MG63 (cell line): ENCODE results near the gene CD40. TPM values are rescaled to one million over a fixed set of nuclear protein-coding genes. Genes with fewer than 3 reads are reported as not detected.

Experiments used
- DNase-seq: peaks from one replicate; pipeline ENCODE4 v3.0.0-alpha.2; 2020
- H3K27me3 ChIP-seq: fragments of 250-450 bp; sonication (Bioruptor Pico); 2 replicates; pipeline ENCODE4 v1.5.1; 2020; ENCODE audit warnings: mild to moderate bottlenecking, moderate library complexity
- H3K36me3 ChIP-seq: fragments of 250-450 bp; sonication (Bioruptor Pico); 2 replicates; pipeline ENCODE4 v1.5.1; 2020; ENCODE audit warnings: mild to moderate bottlenecking, moderate library complexity
- H3K4me3 ChIP-seq: fragments of 250-450 bp; sonication (Bioruptor Pico); 2 replicates; pipeline ENCODE4 v1.5.1; 2020; ENCODE audit warnings: mild to moderate bottlenecking, moderate library complexity
- H3K9me3 ChIP-seq: fragments of 250-450 bp; sonication (Bioruptor Pico); 2 replicates; pipeline ENCODE4 v1.5.1; 2020; ENCODE audit warnings: mild to moderate bottlenecking, moderate library complexity
- total RNA-seq: library from RNA; depleted of rRNA; stranded (reverse); fragments of >200 nt; shearing (Covaris generic); gene quantifications from 2 replicates; pipeline ENCODE4 v1.2.3, GENCODE V29; 2014; ENCODE audit warnings: low replicate concordance; rRNA removed

Gene CD40
- not detected in 2 replicates for total RNA-seq

DNA sequence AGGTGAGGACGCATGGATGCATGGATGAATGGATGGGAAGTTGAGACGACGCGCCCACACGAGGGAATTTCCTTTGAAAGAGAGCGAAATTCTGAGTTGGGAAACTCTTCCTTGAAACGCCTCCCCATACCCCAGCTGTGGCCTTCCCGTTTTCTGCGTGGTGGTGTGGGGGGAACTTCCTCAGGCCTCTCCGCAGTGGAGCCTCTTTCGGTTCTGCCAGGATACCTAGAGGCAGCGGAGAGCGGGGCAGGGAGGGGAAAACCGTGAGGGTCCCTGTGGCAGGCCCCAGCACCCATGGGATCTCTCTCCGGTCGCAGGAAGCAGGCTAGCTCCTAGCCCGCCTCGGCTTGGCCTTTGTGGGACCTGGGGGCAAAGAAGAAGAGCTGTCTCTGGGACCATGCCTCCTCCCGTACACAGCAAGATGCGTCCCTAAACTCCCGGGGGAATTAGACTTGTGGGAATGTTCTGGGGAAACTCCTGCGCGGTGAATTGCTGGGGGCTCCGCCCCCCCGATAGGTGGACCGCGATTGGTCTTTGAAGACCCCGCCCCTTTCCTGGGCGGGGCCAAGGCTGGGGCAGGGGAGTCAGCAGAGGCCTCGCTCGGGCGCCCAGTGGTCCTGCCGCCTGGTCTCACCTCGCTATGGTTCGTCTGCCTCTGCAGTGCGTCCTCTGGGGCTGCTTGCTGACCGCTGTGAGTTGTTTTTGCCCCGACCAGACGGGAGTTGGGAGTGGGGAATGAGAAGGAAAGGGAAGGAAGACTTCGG, at the start of gene CD40:
Gene CD40, plus strand, starts transcription at position 611 of the 764 bp plus-strand sequence. Its CDS starts 30 bp downstream, at position 641.
- Histone ChIP-seq H3K9me3 (no peaks in the 10 kb centered on the region), H3K4me3 (no peak within 1 kb of the TSS), H3K27me3 (peaks cover 6% of the 10 kb centered on the region; the same call in 1 of the 2 replicates), H3K36me3 (no peaks in the 10 kb centered on the region)
- DNase-seq: peak; percentile 16

DNA sequence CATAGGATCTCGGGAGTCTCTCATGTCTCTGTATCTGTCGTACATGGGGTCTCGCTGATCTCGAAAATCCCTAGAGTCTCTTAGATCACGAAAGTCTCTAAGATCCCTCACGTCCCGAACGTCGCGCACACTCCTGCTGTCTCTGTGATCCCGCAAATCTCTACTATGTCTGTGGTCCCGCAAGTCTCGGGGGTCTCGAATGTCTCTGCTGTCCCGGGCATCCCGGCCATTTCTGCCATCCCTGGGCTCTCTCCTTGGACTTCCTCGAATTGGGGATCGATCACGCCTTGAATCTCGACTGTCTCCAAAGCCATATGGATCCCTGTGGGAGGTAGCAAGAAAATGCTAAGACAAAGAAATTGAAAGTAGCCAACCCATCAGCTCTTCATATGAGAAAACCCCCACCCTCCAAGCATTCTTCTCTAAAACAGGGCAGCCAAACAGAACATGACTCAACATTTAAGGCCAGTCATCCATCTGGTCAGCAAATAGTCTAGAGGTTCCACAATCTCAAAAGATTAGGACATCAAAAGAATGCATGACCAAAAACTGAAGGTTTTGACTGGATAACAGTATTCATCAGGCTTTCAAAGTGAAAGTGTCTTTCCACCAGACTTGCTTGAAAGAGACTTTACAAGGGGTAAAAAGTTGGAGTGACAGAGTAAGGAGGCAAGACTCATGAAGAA, 47.8 kb upstream of the CD40 start:
- H3K36me3 ChIP-seq: peaks cover 73% of the 10 kb centered on the region
- no peak for DNase-seq
- H3K4me3 ChIP-seq: no peak overlapping the region

DNA sequence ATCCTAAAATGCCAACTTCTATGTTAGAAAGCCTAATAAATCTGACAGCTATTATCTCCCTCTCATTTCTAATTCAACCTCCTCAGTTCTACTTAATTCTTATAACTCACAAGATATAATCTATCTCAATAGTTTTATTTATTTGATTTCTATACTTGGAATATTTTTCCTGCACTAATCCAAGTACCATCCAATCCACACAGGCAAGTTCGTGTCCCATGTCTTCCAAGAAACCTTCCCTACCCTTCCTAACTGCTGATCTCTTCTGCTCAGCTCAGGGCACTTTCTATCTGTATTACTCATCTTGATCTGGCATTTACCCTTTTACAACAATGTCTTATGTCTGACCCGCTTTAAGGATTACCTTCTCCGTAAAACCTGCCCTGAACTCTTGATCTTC, 46.5 kb upstream of the CD40 start:
- no peak overlapping the region for H3K4me3 ChIP-seq
- H3K27me3 ChIP-seq: no peaks in the 10 kb centered on the region
- peaks cover 69% of the 10 kb centered on the region for H3K36me3 ChIP-seq
- no peak for DNase-seq
- H3K9me3 ChIP-seq: no peaks in the 10 kb centered on the region

More for the DNA sequence above, 47.8 kb upstream of the CD40 start:
- no peaks in the 10 kb centered on the region for H3K27me3 ChIP-seq
- H3K9me3 ChIP-seq: no peaks in the 10 kb centered on the region

GRCh38 chr20:46073024-46073423, 45.1 kb upstream of the CD40 start:
- no peak overlapping the region for H3K4me3 ChIP-seq
- no peaks in the 10 kb centered on the region for H3K27me3 ChIP-seq
- no peaks in the 10 kb centered on the region for H3K9me3 ChIP-seq
- DNase-seq: no peak
- H3K36me3 ChIP-seq: peaks cover 67% of the 10 kb centered on the region

GRCh38 chr20:46073443-46073842, 44.7 kb upstream of the CD40 start:
- DNase-seq: no peak
- H3K27me3 ChIP-seq: no peaks in the 10 kb centered on the region
- no peaks in the 10 kb centered on the region for H3K9me3 ChIP-seq
- no peak overlapping the region for H3K4me3 ChIP-seq
- peaks cover 67% of the 10 kb centered on the region for H3K36me3 ChIP-seq

- Histone ChIP-seq H3K36me3 (peaks cover 69% of the 10 kb centered on the region), H3K27me3 (no peaks in the 10 kb centered on the region), H3K9me3 (no peaks in the 10 kb centered on the region), H3K4me3 (no peak overlapping the region)
- no peak for DNase-seq
Observed at GRCh38 chr20:46074006-46074405, 44.1 kb upstream of the CD40 start.

GRCh38 chr20:46076806-46077205, 41.3 kb upstream of the CD40 start:
- Histone ChIP-seq H3K36me3 (peaks cover 59% of the 10 kb centered on the region), H3K4me3 (no peak overlapping the region), H3K9me3 (no peaks in the 10 kb centered on the region)

DNA sequence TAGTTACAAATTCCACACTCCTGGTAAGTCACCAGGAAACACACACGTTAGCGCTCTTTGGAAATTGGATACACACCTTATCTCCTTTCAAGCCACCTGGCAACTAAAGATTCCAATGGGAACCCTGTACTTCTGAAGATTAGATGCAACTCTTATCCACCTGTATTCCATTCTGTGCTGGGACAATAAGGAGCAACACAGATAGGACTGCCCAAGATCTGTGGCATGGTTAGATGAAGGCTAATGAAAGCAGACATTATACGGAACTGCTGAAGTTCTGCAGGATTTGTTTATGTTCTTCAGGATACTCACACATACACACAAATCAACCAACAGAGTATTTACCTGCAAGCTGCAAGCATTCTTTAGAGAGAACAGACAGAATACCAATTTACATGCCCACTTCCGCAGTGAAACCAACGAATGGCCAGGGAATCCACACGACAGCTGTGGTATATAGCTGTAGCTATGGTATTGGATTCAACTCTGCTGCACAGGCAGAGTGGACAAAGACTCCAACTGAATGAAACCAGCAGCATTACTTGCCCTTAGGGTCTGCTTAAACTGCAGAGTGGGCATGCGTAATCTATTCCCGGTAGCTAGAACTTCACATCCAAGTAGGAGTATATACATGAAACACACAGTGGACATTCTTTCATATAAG, 40.3 kb upstream of the CD40 start:
- H3K27me3 ChIP-seq: no peaks in the 10 kb centered on the region
- DNase-seq: no peak
- no peak overlapping the region for H3K4me3 ChIP-seq
- H3K9me3 ChIP-seq: no peaks in the 10 kb centered on the region
- H3K36me3 ChIP-seq: peaks cover 55% of the 10 kb centered on the region

More at GRCh38 chr20:46076806-46077205, 41.3 kb upstream of the CD40 start:
- DNase-seq: no peak
- H3K27me3 ChIP-seq: no peaks in the 10 kb centered on the region

GRCh38 chr20:46078954-46079353, 39.2 kb upstream of the CD40 start:
- no peak overlapping the region for H3K4me3 ChIP-seq
- no peak for DNase-seq
- no peaks in the 10 kb centered on the region for H3K27me3 ChIP-seq
- peaks cover 46% of the 10 kb centered on the region for H3K36me3 ChIP-seq
- H3K9me3 ChIP-seq: no peaks in the 10 kb centered on the region

- H3K9me3 ChIP-seq: no peaks in the 10 kb centered on the region
- DNase-seq: no peak
- no peak overlapping the region for H3K4me3 ChIP-seq
- H3K27me3 ChIP-seq: no peaks in the 10 kb centered on the region
- peaks cover 26% of the 10 kb centered on the region for H3K36me3 ChIP-seq
Observed at GRCh38 chr20:46081074-46081473, 37.0 kb upstream of the CD40 start.

DNA sequence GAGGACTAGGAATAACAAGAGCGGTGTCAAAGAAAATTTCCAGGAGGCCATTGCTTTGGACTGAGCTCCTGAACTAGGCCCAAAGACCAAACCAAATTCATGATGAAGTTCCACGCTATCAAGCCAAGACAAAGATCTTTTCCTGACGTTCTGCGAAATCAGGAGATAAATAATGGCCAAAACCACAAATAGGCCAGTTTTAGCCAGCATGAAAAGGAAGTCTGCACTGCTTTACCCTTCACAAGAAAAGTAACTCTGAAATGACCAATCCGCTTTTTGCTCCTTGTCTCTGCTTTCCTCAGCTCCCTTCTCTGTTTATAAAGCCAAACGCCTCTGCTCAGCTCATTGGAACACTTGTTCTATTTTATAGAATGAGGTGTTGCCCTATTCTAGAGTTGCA, 35.0 kb upstream of the CD40 start:
- Histone ChIP-seq H3K36me3 (peaks cover 19% of the 10 kb centered on the region), H3K9me3 (no peaks in the 10 kb centered on the region), H3K27me3 (no peaks in the 10 kb centered on the region), H3K4me3 (no peak overlapping the region)
- DNase-seq: no peak

DNA sequence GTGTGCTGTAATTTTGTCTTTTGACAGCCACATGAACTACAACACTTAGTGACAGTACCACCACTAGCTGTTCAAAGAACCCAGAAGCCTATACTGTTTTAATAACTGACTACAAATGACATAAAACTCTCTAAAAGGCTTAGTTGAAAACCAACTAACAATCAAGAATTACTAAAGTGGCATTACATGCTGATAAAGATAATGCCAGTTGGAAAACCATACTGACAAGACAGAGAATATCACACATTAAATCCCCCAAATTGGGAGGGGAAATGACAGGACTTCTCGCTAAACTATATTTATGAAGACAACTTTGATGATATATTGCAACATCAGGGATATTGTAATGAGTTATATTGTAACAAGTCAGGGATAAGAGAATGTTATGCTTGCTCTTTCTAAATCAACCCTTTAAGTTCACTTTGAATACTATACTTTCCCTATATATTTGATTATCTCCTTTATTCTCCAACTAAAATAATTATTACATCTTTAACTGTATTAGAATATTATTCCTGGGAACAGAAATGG, 34.5 kb upstream of the CD40 start:
- Histone ChIP-seq H3K4me3 (no peak overlapping the region), H3K27me3 (no peaks in the 10 kb centered on the region), H3K36me3 (peaks cover 16% of the 10 kb centered on the region), H3K9me3 (no peaks in the 10 kb centered on the region)
- DNase-seq: no peak

DNA sequence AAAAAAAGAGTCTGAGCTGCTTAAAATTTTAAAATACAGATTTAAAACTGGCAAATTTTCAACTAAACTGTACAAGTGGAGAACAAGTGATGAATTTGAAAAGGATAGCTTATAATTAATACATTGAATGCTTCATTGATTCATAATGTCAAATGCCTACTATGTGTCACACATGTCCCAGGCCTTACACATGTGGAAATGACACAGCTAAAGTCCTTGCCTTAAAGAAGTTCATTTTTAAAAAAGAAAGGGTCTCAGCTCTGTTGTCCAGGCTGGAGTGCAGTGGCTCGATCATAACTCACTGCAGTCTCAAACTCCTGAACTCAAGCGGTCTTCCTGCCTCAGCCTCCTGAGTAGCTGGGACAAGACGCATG, 33.3 kb upstream of the CD40 start:
- Histone ChIP-seq H3K4me3 (no peak overlapping the region), H3K27me3 (no peaks in the 10 kb centered on the region), H3K36me3 (peaks cover 6% of the 10 kb centered on the region; the same call in 1 of the 2 replicates), H3K9me3 (no peaks in the 10 kb centered on the region)
- DNase-seq: no peak

DNA sequence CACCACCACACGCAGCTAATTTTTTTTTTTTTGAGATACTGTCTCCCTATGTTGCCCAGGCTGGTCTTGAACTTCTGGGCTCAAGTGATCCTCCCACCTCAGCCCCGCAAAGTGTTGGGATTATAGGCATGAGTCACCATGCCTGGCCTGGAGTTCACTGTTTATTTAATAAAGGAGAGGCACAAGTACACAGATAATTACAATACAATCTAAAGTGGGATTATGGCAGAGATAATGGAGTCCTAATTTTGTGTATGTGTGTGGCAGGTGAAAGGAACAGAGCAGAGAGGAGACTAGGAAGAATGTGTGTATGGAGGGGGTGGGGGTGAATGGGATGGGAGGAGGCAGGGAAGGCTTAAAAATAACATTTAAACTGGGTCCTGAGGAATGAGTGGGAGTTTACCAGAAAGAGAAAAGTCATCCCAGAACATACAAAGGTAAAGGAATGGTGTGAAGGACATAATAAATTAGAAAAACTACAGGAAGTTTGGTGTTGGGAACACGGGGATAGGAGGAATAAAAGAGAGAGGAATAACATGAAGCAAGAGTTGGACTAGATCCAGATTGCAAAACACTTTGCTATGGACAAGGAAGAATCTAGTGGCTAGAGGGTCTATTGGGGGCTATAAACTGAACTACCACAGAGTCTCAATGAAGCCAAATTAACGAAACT, 32.8 kb upstream of the CD40 start:
- Histone ChIP-seq H3K9me3 (no peaks in the 10 kb centered on the region), H3K4me3 (no peak overlapping the region), H3K27me3 (no peaks in the 10 kb centered on the region), H3K36me3 (peaks cover 6% of the 10 kb centered on the region; the same call in 1 of the 2 replicates)
- peak; percentile 58 for DNase-seq

DNA sequence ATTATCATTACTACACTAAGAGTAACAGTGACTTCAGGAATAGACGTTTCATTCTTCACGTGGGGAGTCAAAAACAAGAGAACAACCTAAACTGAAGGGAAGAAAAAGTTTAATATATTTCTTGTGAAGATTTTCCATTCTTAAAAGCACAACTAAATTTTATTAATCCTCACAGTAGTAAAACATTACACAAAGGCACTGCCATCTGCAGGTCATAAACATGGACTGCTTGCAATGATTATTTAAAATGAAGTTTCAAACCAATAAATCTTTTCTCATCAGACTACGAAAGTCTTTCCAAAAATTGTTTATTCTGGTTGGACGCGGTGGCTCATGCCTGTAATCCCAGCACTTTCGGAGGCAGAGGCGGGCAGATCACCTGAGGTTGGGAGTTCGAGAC, 31.0 kb upstream of the CD40 start:
- no peaks in the 10 kb centered on the region for H3K9me3 ChIP-seq
- DNase-seq: no peak
- no peaks in the 10 kb centered on the region for H3K27me3 ChIP-seq
- H3K4me3 ChIP-seq: no peak overlapping the region
- H3K36me3 ChIP-seq: peaks cover 6% of the 10 kb centered on the region; the same call in 1 of the 2 replicates

DNA sequence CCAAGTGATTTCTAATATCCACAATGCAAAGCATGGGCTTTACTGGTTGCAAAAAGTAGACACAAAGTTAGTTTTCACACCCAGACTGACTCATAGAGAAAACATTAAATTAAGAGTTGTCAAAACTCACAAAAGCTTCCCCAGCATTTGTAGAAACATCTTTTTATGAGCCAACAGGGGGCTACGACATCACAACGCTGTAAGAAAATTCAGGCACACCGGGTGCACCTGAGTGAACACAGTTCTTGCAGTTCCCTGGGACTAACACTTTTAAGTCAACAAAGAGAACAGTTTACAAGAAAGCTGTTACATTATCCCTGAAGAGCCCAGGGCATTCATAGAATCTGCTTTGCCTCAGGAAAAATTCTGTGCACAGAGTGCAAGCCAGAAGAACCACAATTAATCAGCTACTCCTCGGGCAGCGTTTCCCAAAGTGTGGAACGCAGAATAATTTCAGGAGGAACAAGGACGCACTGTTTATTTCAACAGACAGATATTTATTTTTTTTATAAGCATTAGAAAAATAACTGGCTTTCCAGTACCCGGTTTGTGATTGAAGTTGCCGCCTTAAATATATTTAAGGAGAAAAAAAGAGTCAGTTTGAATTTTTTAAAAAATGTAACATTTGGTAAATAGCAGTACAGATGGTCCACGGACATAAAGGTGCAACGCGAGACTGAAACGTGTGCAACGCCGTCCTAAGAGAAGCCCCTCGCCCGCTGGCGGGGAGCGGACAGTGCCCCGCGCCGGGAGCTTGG, 29.5 kb upstream of the CD40 start:
- Histone ChIP-seq H3K27me3 (no peaks in the 10 kb centered on the region), H3K36me3 (peaks cover 6% of the 10 kb centered on the region; the same call in 1 of the 2 replicates), H3K9me3 (no peaks in the 10 kb centered on the region), H3K4me3 (peak overlapping the region; percentile 96)
- DNase-seq: no peak
